Progenitor cell of endocrine pancreas (in vitro differentiated cells): Measurements from ENCODE around the gene ARNT2. TPM values are rescaled to one million over a fixed set of nuclear protein-coding genes. Genes with fewer than 3 reads are reported as not detected.

ENCODE experiments used
- DNase-seq: peaks from one replicate; pipeline ENCODE4 v3.0.0; 2021; ENCODE audit warnings: low spot score; ENCODE audit not compliant: unreplicated experiment
- H3K27ac Mint-ChIP-seq: 2 replicates; pipeline ENCODE4 v1.8.0; 2021; ENCODE audit warnings: mild to moderate bottlenecking, moderate library complexity, mixed read lengths
- H3K27me3 Mint-ChIP-seq: 2 replicates; pipeline ENCODE4 v1.8.0; 2021; ENCODE audit warnings: mixed read lengths
- H3K36me3 Mint-ChIP-seq: 2 replicates; pipeline ENCODE4 v1.8.0; 2022; ENCODE audit warnings: mixed read lengths; ENCODE audit not compliant: insufficient read depth
- H3K4me1 Mint-ChIP-seq: 2 replicates; pipeline ENCODE4 v1.8.0; 2021; ENCODE audit warnings: low read depth, mixed read lengths
- H3K4me3 Mint-ChIP-seq: 2 replicates; pipeline ENCODE4 v1.8.0; 2021; ENCODE audit warnings: low read depth, mild to moderate bottlenecking, moderate library complexity, mixed read lengths
- H3K9me3 Mint-ChIP-seq: 2 replicates; pipeline ENCODE4 v1.8.0; 2021; ENCODE audit warnings: low read depth, mixed read lengths
- CTCF ChIP-seq: fragments of 200-600 bp; sonication (generic); IDR thresholded peaks from one replicate; pipeline ENCODE4 v1.5.0; 2021; ENCODE audit warnings: antibody characterized with exemption, mild to moderate bottlenecking; ENCODE audit not compliant: unreplicated experiment
- total RNA-seq: library from RNA; stranded (reverse); gene quantifications from 2 replicates; pipeline ENCODE4 v1.2.1, GENCODE V29; 2021

Gene ARNT2
- total RNA-seq, 1 donor from 2014 or later, result 37.3 TPM

- Mint-ChIP-seq H3K4me3 (no peak overlapping the region), H3K9me3 (no peaks in the 10 kb centered on the region), H3K36me3 (peaks cover 21% of the 10 kb centered on the region), H3K27me3 (no peaks in the 10 kb centered on the region), H3K4me1 (no peaks in the 10 kb centered on the region), H3K27ac (no peak overlapping the region)
- no peak for TF ChIP-seq CTCF
- no peak for DNase-seq
These were observed 161.8 kb downstream of the ARNT2 start for GRCh38 chr15:80565988-80566387.

GRCh38 chr15:80567721-80568157 is 163.6 kb downstream of the ARNT2 start:
- no peak overlapping the region for H3K27ac Mint-ChIP-seq
- H3K36me3 Mint-ChIP-seq, result peaks cover 21% of the 10 kb centered on the region
- H3K9me3 Mint-ChIP-seq, result no peaks in the 10 kb centered on the region
- no peak overlapping the region for H3K4me3 Mint-ChIP-seq
- no peaks in the 10 kb centered on the region for H3K4me1 Mint-ChIP-seq
- H3K27me3 Mint-ChIP-seq, result no peaks in the 10 kb centered on the region
- TF ChIP-seq CTCF, result peak; percentile 72
- peak; percentile 25 for DNase-seq

GRCh38 chr15:80568298-80568697 is 164.1 kb downstream of the ARNT2 start:
- DNase-seq, result no peak
- no peak for TF ChIP-seq CTCF
- H3K4me1 Mint-ChIP-seq, result no peaks in the 10 kb centered on the region
- H3K27me3 Mint-ChIP-seq, result no peaks in the 10 kb centered on the region
- no peak overlapping the region for H3K4me3 Mint-ChIP-seq
- no peaks in the 10 kb centered on the region for H3K9me3 Mint-ChIP-seq
- peaks cover 18% of the 10 kb centered on the region for H3K36me3 Mint-ChIP-seq
- no peak overlapping the region for H3K27ac Mint-ChIP-seq

GRCh38 chr15:80568876-80569605 is 164.9 kb downstream of the ARNT2 start:
- TF ChIP-seq CTCF, result no peak
- no peak overlapping the region for H3K27ac Mint-ChIP-seq
- DNase-seq, result no peak
- H3K36me3 Mint-ChIP-seq, result peaks cover 17% of the 10 kb centered on the region
- no peaks in the 10 kb centered on the region for H3K9me3 Mint-ChIP-seq
- no peaks in the 10 kb centered on the region for H3K4me1 Mint-ChIP-seq
- no peaks in the 10 kb centered on the region for H3K27me3 Mint-ChIP-seq
- no peak overlapping the region for H3K4me3 Mint-ChIP-seq

GRCh38 chr15:80569656-80570055 is 165.5 kb downstream of the ARNT2 start:
- Mint-ChIP-seq H3K27me3 (no peaks in the 10 kb centered on the region), H3K4me1 (no peaks in the 10 kb centered on the region), H3K9me3 (no peaks in the 10 kb centered on the region), H3K4me3 (no peak overlapping the region), H3K36me3 (peaks cover 19% of the 10 kb centered on the region), H3K27ac (no peak overlapping the region)
- DNase-seq, result no peak
- TF ChIP-seq CTCF, result no peak
